Measurements from ENCODE around the gene NOS3. TPM values are rescaled to one million over a fixed set of nuclear protein-coding genes. Genes with fewer than 3 reads are reported as not detected.

Gene NOS3
- total RNA-seq, 1 experiment from 2014 or later: 3.2 TPM

DNA sequence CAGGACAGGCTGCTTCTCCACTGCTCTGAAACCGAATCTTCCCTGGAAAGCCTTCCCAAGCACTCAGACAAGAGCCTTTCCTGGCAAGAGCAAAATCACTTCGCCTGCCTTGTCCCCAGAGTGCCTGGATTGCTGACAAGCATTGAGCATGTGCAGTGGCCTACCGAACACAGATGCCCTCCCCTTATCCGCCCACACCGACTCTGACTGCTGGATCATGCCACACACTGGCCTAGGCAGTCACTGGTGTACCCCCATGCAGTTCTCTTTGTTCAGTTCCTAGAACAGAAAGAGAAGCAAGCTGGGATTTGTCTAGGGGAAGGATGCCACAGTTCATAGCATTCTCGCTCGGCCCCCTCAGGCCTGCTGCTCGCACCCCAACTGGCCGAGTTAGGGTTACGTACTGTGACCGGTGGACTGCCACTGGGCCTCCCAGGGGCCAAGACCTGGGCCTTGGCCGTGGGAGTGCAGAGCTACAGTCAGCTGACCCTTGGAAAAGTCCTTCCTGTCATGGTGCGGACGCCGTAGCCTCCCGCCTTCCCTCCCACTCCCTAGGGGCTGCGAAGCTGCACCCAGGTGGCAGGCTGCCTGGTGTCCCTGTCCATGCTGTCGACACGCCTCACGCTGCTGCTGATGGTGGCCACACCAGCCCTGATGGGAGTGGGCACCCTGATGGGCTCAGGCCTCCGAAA, 44.4 kb downstream of the NOS3 start:
- Histone ChIP-seq H2AFZ (no peak overlapping the region), H3K9me2 (ENCODE audit: insufficient read depth) (no peaks in the 10 kb centered on the region), H3K4me3 (no peak overlapping the region), H3K4me2 (no peak overlapping the region), H3K4me1 (replicated peaks; ENCODE audit: insufficient read depth) (peaks cover 24% of the 10 kb centered on the region), H3K79me2 (ENCODE audit: low read depth) (peaks cover 8% of the 10 kb centered on the region; the same call in 1 of the 2 replicates), H3K9me3 (ENCODE audit: insufficient read depth, low read depth) (no peaks in the 10 kb centered on the region), H3K27ac (no peak overlapping the region), H3F3A (ENCODE audit: insufficient read depth, low read depth) (peaks cover 23% of the 10 kb centered on the region), H4K20me1 (ENCODE audit: insufficient read depth) (peaks cover 5% of the 10 kb centered on the region; the same call in 1 of the 2 replicates), H3K27me3 (ENCODE audit: insufficient read depth, low read depth) (no peaks in the 10 kb centered on the region), H3K36me3 (ENCODE audit: low read depth) (no peaks in the 10 kb centered on the region; the same call in 1 of the 2 replicates)
- no peak for DNase-seq
- TF ChIP-seq, protein P1, sequence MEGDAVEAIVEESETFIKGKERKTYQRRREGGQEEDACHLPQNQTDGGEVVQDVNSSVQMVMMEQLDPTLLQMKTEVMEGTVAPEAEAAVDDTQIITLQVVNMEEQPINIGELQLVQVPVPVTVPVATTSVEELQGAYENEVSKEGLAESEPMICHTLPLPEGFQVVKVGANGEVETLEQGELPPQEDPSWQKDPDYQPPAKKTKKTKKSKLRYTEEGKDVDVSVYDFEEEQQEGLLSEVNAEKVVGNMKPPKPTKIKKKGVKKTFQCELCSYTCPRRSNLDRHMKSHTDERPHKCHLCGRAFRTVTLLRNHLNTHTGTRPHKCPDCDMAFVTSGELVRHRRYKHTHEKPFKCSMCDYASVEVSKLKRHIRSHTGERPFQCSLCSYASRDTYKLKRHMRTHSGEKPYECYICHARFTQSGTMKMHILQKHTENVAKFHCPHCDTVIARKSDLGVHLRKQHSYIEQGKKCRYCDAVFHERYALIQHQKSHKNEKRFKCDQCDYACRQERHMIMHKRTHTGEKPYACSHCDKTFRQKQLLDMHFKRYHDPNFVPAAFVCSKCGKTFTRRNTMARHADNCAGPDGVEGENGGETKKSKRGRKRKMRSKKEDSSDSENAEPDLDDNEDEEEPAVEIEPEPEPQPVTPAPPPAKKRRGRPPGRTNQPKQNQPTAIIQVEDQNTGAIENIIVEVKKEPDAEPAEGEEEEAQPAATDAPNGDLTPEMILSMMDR (conservative IDR thresholded peaks at IDR 0.05): no peak
- no peak for TF ChIP-seq EZH2 (IDR thresholded peaks at IDR 0.05; ENCODE audit: low read depth)
- no TSS peak for BruUV-seq (replicated peaks)
- POLR2A ChIA-PET (ENCODE audit: unreplicated experiment): no interaction called here
- intact Hi-C loops (cut with micrococcal nuclease; ENCODE audit: unreplicated experiment): no loop called here
- CTCF ChIA-PET: no interaction called here

DNA sequence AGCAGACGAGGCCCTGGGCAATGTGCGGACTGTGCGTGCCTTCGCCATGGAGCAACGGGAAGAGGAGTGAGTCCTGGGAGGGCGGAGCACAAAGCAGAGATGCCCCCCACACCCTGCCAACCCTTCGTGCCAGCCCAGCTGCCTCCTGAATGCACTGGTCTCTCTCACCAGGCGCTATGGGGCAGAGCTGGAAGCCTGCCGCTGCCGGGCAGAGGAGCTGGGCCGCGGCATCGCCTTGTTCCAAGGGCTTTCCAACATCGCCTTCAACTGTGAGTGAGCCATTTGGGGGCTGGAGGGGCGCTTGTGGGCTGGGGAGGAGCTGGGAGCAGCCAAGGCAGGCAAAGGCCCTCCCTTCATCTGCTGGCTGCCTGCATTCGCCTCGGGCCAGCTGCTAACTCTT, 45.1 kb downstream of the NOS3 start:
- H3K4me2 ChIP-seq: no peak overlapping the region
- H3K36me3 ChIP-seq (ENCODE audit: low read depth): no peaks in the 10 kb centered on the region; the same call in 1 of the 2 replicates
- H3K27me3 ChIP-seq (ENCODE audit: insufficient read depth, low read depth): no peaks in the 10 kb centered on the region
- no TSS peak for BruUV-seq (replicated peaks)
- peaks cover 25% of the 10 kb centered on the region for H3F3A ChIP-seq (ENCODE audit: insufficient read depth, low read depth)
- H3K9me3 ChIP-seq (ENCODE audit: insufficient read depth, low read depth): no peaks in the 10 kb centered on the region
- ChIA-PET CTCF (no interaction called here), POLR2A (ENCODE audit: unreplicated experiment) (no interaction called here)
- no peak overlapping the region for H3K4me3 ChIP-seq
- 0 out of 2 replicates have a peak, but pooled peaks cover under 1% of the 10 kb centered on the region for H3K79me2 ChIP-seq (ENCODE audit: low read depth)
- H4K20me1 ChIP-seq (ENCODE audit: insufficient read depth): peaks cover 5% of the 10 kb centered on the region; the same call in 1 of the 2 replicates
- H3K4me1 ChIP-seq (replicated peaks; ENCODE audit: insufficient read depth): peaks cover 26% of the 10 kb centered on the region
- no peak overlapping the region for H2AFZ ChIP-seq
- DNase-seq: no peak
- H3K27ac ChIP-seq: no peak overlapping the region
- intact Hi-C loops (cut with micrococcal nuclease; ENCODE audit: unreplicated experiment): no loop called here
- TF ChIP-seq EZH2 (IDR thresholded peaks at IDR 0.05; ENCODE audit: low read depth): no peak
- TF ChIP-seq, protein P1 (conservative IDR thresholded peaks at IDR 0.05): no peak
- no peaks in the 10 kb centered on the region for H3K9me2 ChIP-seq (ENCODE audit: insufficient read depth)

DNA sequence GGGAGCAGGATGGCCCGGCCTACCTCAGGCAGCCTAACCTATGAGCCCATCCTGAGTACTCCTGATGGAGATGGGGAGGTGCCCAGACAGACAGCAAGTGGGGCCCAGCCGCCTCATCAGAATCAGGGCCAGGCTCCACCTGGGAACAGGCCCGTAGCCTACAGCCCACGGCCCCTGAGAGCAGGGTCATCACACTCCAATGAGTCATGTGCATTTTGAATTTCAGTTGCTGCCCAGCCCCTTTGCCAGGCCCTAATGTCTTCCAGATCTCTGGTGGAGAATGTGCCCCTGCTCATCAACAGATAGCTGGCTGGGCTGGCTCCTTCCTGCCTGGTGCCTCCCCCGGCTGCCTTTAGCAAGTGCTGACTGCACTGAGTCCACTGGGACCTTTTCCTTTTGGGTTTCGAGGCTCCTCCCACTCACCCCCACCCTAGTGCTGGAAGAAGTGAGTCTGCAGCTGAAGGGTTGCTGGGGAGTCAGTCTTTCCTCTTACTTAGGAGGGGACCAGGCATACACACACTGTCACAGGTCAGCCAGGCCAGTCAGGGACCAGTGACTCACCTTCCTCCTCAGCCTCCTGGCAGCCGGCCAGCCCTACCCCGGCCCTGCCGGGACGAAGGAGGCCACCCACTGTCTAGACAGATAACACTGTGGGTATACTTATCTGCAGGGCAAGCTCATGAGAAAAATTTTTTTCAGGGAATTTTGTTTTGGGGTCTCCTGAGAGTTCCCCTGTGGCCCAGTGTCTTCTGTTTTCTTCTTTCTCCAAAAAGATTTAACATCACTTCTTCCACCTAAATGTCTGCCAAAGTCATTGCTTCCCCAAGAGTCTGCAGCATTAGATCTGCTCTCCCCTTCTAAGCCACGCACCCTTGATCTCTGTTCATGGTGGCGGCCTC, 48.4 kb downstream of the NOS3 start:
- Histone ChIP-seq H3F3A (ENCODE audit: insufficient read depth, low read depth) (peaks cover 25% of the 10 kb centered on the region), H3K9me3 (ENCODE audit: insufficient read depth, low read depth) (no peaks in the 10 kb centered on the region), H3K9me2 (ENCODE audit: insufficient read depth) (no peaks in the 10 kb centered on the region), H3K36me3 (ENCODE audit: low read depth) (no peaks in the 10 kb centered on the region; the same call in 1 of the 2 replicates), H3K79me2 (ENCODE audit: low read depth) (no peaks in the 10 kb centered on the region), H3K27me3 (ENCODE audit: insufficient read depth, low read depth) (no peaks in the 10 kb centered on the region), H3K27ac (peak overlapping the region; percentile 72), H3K4me1 (replicated peaks; ENCODE audit: insufficient read depth) (peaks cover 26% of the 10 kb centered on the region), H4K20me1 (ENCODE audit: insufficient read depth) (peaks cover 5% of the 10 kb centered on the region; the same call in 1 of the 2 replicates), H3K4me2 (peak overlapping the region; percentile 68), H3K4me3 (no peak overlapping the region; the same call in 1 of the 2 replicates), H2AFZ (no peak overlapping the region)
- intact Hi-C loops (cut with micrococcal nuclease; ENCODE audit: unreplicated experiment): loop anchor here (1.0 kb wide), 2 partner anchors 11 to 19 kb away; partner anchors contain the start of gene ABCB8
- BruUV-seq (replicated peaks): TSS peak; percentile 91
- no peak for TF ChIP-seq EZH2 (IDR thresholded peaks at IDR 0.05; ENCODE audit: low read depth)
- TF ChIP-seq, protein P1 (conservative IDR thresholded peaks at IDR 0.05): no peak
- POLR2A ChIA-PET (ENCODE audit: unreplicated experiment): interaction anchor here (0.6 to 0.7 kb wide), 4 partner anchors 15 to 672 kb away, joined by 3 to 6 read pairs (median 4); partner anchors contain the start of gene ATG9B
- CTCF ChIA-PET: interaction anchor here (0.6 kb wide), 1 partner anchor 17 kb away, joined by 4 read pairs; no protein-coding TSS in a partner anchor
- peak; percentile 86 to 95 for DNase-seq

All from PC-9 (cell line).